ENCODE data around the gene TBK1.
A peak's percentile ranks its signal among the peaks of the same experiment; 100 is the strongest.

The TBK1 gene

GRCh38 chr12:64452559-64453329 is 824 bp downstream of the TBK1 start:
- DNase-seq: no peak

DNA sequence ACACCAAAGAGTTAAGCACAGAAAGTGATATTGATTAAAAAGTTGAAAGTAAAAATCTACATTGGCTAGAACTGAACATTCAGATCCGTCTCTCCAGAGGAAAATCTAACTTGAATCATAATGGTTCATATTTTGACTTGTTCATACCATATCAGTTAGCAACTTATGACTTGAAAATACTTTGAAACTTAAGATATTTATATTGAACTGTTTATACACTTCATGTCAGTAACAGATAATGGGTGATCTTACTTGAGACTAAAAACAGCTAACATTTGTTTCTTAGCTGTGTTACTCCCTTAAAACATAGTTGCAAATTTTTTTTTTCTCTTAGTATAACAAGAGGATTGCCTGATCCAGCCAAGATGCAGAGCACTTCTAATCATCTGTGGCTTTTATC is 3.6 kb downstream of the TBK1 start:
- DNase-seq: no peak

DNA sequence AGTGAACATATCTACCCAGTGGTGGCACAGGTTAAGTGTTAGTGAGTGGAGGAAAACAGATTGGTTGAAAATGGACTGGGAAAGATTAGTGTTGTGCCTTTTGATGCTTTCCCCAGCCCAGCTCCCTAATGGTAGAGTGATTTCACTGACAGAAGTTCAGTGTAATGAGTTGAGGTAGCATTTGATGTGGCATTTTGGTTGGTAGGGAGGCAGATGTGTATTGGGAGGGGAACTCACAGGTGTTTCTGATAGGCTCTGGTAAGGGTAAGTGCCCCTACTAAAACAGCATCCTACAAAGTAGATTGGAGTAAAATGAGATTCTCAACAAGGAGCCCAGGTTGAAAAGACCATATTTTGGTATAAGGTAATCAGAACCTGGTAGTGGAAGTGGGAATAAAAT is 4.2 kb downstream of the TBK1 start:
- DNase-seq: no peak

DNA sequence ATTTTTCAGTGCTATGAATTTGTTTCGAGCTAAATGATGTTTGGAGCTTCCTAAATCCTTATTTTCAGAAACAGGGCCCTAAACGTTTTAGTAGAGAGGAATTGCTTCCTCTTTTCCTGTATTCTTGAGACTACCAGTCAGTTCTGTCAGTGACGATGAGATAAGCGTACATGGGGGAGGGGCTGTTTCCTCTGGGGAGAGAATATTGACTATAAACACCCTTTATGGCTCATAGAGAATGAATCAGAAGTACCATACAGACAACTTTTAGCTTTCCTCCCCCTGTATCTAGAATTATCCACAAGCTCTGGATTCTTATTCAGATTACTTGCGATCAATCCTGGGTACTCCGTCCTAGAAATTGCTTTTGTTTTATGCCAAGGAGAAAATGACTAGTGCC is 5.1 kb downstream of the TBK1 start:
- peak; percentile 48 for DNase-seq

DNA sequence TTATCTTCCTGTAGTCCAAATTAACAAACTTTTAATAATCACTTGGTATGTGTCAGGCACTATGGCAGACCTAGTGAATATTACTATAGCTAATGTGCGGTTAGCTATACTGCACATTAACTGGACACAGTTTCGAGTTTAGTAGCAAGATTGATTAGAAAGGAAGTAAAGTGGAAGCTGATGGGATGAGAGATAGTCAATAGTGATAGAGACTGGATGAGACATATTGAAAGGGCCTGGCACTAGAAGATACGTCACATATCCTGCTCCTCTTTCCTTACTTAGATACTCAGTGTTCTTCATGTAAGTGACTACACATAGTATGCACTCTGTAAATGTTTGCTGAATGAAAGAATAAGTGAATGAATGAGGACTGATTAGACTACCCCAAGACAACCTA is 5.5 kb downstream of the TBK1 start:
- no peak for DNase-seq

DNA sequence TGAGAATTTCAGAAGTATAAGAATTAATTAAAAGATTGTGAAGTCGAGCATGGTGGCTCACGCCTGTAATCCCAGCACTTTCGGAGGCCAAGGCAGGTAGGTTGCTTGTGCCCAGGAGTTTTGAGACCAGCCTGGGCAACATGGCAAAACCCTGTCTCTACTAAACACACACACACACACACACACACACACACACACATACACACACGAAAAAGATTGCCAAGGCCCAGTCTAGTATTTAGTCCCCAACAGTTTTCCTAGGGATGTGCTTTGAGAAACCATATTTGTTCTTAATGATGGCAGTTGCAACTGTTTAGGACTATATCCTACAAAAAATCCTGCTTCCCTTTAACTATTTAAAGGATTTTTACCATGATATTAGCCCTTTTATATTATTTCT is 6.0 kb downstream of the TBK1 start:
- no peak for DNase-seq

DNA sequence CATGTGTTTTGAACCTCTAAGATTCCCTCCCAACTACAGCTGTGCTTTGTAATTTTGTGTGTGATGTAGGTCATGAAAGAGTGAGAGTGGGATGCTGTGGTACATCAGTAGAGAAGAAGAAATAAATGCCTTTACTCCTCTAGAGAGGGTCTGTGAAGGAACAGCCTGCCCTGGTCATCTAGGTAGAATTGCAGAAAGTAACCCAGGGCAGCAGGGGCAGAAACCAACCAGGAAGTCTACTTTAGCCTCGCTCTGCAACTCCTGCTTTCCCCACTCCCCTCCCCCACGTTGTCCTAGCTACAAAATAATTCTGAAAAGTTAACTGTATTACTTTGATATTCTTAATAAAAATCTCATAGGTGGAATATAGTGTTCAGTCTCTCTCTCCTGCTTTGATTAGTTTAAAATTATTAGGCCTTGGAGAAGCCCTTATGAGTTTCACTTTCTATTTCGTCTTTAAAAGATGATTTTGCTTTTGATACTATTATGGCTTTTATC is 7.5 kb downstream of the TBK1 start:
- DNase-seq: no peak

DNA sequence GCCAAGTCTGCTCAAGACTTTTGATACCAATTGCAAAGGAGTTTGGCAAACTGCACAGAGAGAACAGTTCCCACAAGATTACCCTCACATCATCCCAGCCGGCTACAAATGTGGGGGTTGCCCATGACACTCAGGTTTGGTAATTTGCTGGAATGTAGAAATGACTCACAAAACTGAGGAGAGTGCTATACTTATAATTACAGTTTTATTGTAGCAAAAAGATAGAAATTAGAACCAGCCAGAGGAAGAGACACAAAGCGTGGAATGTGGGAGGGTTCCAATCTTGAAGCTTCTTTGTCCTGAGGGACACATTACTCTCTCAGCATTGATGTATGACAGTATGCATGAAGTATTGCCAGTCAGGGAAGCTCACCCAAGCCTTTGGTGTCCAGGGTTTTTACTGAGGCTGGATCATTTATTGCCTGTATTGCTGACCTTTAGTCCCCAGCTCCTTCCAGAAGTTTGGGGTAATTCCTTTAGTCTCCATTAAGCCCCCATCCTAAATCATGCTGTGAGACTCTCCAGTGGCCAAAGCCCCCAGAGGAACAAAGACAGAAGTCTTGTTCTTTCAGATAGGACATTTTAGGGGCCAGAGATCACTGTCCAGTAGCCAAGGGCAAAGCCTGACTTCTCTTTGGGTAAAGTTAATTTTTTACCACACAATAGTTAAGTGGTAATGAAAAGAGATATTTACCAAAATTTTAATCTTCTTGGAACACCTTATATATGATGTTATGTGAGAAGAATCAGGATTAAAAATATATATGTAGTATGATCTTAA is 9.9 kb downstream of the TBK1 start:
- DNase-seq: no peak

DNA sequence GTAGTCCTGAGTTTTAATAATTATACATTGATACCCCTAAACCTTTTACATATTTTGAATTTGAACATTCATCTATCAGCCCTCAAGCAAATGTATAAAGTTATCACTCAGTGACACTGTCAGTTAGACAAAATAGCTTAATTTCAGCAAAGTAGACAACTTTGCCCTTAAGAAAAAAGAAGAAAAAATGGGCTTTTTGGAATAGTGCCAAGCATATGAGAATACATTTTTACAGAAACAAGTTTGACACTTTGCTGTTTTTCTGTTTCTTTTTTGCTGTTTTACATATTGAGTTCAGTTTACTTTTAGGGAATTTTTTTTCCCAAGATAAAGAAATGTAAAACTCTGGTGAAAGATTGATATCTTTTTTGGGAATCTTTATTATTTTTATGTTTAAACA is 14.3 kb downstream of the TBK1 start:
- no peak for DNase-seq

GRCh38 chr12:64468966-64469365 is 17.0 kb downstream of the TBK1 start:
- no peak for DNase-seq

GRCh38 chr12:64469455-64470142 is 17.7 kb downstream of the TBK1 start:
- no peak for DNase-seq

- DNase-seq: no peak
Observed at GRCh38 chr12:64470495-64470894, 18.6 kb downstream of the TBK1 start.

- DNase-seq: no peak
Observed at GRCh38 chr12:64473176-64473575, 21.3 kb downstream of the TBK1 start.

GRCh38 chr12:64475518-64475917 is 23.6 kb downstream of the TBK1 start:
- DNase-seq: no peak

DNA sequence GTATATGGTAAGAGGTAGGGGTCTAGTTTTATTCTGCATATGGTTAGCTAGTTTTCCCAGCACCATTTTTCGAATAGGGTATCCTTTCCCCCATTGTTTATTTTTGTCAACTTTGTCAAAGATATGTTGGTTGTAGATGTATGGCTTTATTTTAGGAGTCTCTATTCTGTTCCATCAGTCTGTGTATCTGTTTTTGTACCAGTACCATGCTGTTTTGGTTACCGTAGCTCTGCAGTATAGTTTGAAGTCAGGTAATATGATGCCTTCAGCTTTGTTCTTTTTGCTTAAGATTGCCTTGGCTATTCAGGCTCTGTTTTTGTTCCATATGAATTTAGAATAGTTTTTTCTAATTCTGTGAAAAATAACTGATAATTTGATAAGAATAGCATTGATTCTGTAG is 24.9 kb downstream of the TBK1 start:
- DNase-seq: no peak

- no peak for DNase-seq
Observed at GRCh38 chr12:64478661-64479060, 26.7 kb downstream of the TBK1 start.

GRCh38 chr12:64480148-64480547 is 28.2 kb downstream of the TBK1 start:
- DNase-seq: no peak

GRCh38 chr12:64486657-64487056 is 34.7 kb downstream of the TBK1 start:
- DNase-seq: no peak

- no peak for DNase-seq
Observed at GRCh38 chr12:64491718-64492117, 39.8 kb downstream of the TBK1 start.

DNA sequence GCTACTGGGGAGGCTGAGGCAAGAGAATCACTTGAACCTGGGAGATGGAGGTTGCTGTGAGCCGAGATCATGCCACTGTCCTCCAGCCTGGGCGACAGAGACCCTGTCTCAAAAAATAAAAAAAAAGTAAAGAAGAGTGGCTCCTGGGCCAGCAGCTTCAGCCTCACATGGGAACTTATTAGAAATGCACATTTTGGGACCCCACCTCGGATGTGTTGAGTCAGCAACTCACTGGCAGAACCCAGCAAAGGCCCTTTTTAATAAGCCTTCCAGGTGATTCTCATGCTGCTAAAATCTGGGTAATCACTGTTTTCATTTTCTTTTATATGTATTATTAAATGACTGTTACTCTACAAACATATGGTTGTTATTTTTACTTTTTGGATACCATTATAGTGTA is 41.6 kb downstream of the TBK1 start:
- DNase-seq: no peak

DNA sequence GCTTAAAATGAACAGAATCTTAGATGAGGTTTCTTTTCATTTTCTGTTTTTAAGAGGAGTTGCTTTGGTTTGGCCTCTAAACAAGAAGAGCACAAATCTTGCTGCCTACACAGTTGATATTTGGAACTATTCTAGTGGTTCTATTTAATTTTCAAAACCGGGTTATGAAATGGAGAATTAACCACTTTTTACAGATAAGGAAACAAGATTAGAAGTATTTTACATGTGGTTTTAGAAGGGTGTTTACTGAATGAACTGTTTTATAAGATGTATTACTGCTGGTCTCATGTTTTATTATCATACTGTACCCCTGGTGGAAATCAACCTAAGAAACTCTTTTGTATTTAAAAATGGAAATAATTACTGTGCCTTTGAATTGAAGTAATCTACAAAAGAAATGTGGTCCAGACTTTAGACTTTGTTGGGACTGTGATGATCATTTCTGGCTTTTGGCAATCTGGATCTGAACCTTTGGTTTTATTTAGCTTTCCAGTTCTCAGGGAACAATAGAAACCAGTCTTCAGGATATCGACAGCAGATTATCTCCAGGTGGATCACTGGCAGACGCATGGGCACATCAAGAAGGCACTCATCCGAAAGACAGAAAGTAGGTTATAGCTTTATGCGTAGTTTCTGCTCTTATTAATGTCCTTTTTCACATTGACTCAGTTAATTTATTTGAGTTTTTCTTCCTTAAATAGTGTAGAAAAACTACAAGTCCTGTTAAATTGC is 43.2 kb downstream of the TBK1 start:
- no peak for DNase-seq

GRCh38 chr12:64496839-64497400 is 45.0 kb downstream of the TBK1 start:
- DNase-seq: no peak

GRCh38 chr12:64497484-64497883 is 45.6 kb downstream of the TBK1 start:
- DNase-seq: no peak
